ENCODE measurements around the gene PYGM.

The PYGM gene

DNA sequence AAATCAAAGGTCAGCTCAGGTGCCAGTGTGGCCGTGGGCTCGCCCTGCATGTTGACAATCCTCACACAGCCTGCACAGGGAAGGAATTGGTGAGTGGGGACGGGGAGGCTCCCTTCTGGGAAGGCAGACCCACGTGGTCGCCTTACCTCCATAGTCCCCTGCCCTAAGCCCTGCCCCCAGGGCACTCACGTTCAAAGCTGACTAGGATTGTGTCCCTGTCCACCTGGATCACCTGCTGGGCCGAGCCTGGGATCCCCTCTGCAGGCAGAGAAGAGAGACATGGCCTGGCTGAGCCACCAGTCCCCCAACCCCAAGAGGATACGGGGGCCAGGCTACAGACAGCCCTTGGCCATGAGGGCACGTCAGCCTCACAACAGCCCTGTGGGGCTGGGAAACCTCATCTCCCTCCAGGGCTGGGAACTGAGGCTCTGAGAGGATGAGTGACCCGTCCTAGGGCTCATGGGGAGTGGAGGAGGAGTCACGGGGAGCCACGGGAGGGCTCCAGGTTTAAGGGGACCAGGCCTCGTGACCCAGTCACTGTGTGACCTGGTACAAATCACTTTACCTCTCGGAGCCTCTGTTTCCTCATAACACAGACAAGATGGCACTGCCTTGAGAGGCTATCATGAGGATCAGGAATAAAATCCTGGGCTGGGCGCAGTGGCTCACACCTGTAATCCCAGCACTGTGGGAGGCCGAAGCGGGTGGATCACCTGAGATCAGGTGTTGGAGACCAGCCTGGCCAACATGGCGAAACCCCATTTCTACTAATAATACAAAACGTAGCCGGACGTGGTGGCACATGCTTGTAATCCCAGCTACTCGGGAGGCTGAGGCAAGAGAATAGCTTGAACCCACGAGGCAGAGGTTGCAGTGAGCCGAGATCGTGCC, 30.7 kb upstream of the PYGM start:
- DNase-seq, result no peak

DNA sequence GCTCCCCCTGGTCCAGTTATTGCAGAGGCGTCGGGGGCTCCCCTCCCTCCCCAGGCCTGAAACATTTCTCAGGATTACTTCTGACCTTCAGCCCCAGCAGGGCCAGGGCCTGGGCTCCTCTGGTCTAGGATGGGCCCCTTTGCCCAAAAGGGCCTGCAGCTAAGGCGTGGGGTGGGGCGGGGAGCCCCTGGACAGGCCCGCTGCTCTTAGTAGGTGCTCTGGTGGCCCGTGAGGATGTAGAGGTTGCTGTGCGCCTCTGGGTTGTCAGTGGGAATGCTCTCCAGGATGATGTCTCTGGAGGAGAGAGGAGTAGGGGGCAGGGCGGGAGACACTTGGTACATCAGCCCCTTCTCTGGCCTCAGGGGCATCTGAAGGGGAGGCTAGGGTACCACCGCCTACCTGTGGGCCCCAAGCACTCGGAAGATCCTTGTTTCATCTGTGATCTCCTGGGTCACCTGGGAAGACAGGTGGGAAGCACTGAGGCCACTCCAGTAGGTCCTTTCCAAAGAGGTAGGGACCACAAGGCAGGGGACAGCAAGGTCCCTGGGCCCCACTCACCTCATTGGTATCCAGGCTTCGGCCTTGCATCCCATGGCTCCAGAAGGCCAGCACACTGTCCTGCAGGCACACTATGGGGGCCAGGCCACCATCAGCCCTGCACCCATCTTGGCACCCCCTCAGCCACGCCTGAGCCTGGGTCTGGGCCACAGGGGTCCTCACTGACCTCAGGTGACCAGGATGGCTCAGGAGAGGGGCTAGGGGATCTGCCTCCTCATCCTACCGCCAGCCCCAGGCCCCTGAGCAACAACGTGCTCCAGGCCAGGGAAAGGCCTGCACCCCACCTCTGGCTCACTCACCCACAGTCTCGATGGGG, 29.8 kb upstream of the PYGM start:
- DNase-seq, result no peak

DNA sequence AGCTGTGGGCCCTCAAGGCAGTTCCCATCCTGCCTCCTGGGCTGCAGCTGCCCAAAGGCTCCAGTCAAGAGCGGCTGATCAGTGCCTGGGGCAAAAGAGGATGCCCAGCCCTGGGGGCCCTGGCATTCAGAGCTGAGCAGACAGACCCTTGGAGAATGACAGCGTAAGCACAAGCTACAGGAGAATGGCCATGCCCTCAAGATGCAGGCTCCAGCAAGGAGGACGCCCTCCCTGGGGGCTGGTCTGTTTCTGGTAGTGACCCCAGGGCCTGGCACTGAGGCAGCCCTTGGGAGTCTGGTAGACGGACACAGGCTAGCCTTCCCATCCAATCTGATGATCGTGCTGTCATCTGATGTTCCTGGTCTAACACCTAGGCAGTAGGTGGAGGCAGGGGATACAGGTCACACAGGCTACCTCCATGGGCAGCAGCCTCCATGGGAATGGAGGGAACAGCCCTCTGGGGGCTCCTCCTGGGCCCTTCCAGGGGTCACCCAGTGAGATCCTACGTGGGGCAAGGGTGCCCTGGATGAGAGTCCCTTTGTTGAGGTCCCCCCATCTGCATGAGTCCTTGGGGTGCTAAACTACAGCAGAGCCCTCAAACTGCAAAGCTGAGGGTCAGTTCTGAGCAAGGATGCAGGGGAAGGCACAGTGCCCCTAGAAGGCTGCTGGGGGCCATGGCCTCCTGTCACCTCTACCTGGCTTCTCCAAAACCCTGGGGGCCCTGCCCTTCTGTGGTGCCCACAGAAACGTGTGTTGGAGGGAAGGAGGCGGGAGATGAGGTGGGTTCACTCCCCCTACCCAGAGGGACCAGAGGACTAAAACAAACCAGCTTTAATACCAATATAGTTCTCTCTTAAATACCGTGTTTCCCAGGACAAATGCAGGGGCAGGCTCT, 28.8 kb upstream of the PYGM start:
- DNase-seq, result no peak

DNA sequence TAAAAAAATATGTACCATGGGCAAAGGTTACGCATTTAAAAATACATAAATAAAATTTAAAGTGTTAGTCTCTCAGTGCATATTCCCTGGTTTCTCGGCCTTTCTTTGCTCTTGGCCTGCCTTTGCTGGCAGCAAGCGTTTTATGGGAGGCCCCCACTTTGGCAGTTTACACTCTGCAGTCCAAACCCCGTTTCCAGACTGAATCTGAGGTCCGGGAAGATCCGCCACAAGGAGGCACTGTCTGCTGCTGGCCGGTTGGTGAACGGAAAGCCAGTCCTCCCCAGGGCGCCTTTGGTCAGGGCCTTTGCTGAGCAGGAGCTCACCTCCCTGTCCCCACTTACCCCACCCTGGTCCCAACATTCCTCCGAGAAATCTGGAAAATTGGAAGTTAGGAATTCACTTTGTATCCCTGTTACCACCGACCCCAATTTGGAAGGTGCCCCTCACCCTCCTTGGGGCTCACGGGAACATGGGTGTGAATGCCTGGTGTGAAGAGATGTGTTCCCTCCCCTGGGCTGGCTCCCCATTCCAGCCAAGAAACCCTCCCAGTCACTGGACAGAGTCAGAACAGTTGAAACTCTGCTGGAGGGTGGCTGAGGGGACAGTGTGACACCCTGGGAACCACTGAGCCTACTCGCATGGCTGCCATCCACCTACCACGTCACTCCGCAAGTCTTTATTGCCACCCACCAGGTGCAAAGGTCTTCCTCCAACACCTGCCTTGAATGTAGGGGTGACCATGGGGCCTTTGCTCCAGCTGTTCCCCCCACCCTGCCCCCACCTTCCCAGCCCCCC, 27.9 kb upstream of the PYGM start:
- DNase-seq, result peak; percentile 40

DNA sequence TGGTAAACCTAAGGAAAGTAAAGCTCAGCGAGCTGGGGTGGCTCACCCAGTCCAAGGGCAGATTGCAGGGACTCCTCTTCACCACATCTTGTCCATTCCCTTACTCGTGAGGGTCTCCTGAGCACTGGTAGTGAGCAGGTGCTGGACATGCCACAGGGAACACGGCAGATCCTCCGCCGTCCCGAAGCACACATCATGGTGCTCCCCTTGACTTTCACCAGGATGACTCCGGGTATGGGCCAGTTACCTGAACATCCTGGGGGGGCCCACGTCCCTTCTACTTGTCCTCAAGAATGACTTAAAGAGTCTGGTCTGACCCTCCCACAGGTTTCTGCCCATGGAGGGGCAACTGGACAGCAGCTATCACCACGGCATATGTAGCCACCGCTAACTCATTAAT, 26.5 kb upstream of the PYGM start:
- DNase-seq, result no peak

DNA sequence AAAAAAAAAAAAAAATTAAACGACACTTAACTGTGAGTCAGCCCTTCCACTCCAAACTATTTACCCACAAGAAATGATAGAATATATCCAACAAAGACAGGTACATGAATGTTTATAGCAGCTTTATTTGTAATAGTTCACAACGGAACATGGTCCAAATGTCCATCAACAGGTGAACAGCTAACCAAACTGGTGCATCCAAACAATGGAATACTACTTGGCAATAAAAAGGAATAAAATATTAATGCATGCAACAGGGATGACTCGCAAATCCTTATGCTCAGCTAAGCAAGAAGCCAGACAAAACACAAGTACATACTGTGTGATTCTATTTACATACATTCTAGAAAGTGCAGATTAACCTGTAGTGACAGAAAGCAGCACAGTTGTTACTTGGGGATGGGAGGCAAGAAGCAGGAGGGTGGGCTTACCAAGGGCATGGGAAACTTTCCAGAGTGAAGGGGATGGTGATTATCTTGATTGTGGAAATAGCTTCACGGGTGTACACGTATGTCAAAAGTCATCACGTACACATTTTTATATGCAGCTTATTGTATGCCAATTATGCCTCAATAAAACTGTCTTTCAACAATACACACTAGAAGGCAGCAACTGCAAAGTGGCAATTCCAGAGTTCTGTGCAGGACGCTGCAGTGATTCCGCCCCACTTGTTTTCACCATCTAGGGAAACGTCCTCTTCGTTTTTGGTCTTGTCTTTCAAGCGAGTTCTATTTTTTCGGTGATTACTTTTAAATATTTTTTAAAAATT, 25.2 kb upstream of the PYGM start:
- no peak for DNase-seq

DNA sequence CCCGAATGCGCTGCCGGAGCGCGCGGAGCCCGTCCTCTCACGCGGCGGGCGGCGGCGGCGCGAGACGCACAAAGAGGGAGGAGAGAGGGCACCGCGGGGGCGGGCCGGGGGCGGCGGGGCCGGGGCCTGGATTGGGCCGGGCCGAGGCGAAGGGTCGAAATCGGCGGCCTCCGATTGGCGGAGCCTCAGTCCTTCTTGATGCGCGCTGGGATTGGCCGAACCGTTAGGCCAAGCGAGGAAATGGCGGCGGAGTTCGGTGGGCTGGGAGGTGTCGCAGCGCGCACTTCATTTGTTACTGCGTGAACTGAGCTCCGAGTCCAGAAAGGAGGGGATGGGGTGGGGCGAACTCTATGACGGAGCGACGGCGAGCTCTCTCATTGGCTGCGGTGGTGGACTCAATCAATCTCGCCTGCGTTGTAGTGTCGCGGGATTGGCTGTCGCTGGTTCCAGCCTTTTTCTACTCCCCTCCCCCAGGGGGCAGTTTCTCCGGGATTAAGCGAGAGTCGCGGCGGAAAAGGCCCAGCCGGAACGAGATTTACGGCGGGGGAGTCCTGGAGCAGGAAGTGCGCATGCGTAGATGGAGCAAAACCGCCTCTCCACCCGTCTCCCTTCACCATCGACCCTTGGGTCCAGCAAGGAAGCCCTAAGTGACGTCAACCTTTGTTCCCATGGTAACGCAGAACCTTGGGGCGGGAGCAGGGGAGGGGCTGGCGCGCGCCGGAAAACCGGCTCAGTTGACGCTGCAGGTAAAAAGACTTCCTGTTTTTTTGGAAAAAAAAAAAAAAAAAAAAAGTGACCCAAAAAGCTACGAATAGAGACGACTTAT, 18.9 kb upstream of the PYGM start, which contains the start of gene SF1:
Gene SF1, minus strand, starts transcription at position 70 of the 826 bp plus-strand sequence. CDS start 150 bp downstream, outside the sequence.
- peak; percentile 98 for DNase-seq

DNA sequence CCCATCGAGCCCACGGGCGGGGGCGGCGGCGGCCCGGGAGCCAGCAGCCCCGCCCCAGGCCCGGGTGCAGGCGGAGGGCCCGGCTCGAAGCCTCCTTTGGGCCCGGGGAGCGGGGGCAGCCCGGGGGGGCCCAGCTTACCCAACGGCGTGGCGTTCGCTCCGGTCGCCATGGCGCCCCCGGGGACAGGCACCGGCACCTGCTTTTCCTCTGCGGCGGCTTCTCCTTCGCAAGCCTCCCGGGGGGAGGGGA, 18.4 kb upstream of the PYGM start:
- no peak for DNase-seq

DNA sequence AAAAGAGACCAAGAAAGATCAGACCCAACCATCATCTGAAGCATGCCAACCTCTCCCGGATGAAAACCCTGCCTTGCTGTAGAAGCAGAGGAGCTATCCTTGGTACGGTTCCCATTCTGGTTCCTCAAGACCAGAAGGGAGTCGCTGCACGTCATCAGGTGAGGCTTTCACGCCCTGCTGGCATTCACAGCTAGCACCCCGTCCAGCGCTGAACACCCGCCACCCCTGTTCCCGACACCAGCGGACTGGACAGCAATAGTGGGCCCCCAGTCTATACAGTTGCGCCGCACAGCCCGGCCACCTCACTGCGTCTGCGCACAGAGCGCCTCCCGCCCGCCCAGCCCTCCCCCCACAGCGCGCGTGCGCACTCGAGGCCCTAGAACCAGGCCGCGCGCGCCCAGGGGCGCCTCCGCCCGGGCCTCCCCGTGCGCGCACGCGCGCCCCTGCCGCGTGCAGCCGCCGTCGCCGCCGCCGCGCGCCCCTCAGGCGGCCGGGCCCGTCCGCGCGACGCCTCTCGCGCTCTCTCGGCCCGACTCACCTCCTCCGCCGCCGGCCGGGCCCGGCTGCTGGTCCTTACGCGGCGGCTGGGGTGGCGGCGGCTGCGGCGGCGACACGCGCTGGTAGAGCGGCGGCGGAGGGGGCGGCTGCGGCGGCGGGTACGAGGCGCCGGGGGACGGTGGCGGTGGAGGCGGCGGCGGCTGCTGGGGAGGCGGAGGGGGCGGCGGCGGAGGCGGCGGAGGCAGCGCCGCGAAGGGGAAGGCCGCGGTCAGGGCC, 17.9 kb upstream of the PYGM start:
- DNase-seq, result peak; percentile 73

DNA sequence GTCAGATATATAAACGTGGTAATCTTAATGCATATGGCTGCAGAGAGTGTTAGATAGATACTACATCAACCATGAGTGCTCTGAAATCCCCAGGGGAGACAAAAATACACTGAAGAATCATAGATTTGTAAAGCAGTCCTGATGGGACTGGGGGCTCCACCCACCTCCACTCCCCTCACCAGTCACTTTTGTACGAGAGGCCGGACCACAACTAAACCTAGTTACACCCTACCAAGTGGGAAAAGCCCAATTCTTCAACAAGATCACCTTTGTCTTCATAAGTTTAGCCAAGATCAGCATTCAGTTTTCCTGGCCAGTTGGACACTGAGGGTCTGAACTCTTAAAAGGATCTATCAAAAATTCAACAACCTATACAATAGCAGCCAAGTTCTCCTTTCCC, 17.1 kb upstream of the PYGM start:
- no peak for DNase-seq

DNA sequence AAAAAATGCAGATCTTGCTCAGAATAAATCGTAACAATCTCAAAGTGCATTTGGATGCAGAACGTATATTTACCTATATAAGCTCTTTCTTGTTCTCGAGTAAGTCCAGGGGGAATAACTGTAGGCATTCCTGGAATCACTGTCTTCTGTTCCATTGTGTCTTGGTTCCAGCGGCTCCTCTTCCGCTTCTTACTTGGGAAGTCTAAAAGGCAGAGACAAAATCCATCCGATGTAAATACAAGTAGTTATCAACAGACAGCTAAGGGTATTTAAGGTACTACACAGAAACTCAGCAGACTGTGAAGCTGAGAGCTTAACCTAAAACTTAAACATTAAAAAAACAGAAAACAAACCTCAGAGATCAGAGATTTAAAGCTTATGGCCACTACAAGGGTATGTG, 16.7 kb upstream of the PYGM start:
- DNase-seq, result no peak

DNA sequence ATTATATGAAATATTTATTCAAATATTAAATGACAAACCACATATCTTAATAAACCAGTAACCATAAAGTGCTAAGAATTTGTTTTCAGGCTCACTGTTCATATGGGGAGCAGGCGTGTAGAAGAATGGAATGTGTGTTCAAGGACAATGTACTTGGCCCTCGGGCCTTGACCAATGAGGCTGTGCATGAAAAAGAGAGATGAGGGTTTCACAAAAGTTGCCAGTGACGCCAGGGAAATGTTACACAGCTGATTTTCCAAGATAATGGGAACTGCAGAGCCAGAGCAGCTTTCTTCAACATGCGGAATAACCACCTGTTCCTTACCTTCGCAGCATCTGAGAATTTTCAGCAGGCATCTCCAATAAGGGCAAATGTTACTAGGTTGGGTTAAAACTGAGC, 14.4 kb upstream of the PYGM start:
- no peak for DNase-seq

DNA sequence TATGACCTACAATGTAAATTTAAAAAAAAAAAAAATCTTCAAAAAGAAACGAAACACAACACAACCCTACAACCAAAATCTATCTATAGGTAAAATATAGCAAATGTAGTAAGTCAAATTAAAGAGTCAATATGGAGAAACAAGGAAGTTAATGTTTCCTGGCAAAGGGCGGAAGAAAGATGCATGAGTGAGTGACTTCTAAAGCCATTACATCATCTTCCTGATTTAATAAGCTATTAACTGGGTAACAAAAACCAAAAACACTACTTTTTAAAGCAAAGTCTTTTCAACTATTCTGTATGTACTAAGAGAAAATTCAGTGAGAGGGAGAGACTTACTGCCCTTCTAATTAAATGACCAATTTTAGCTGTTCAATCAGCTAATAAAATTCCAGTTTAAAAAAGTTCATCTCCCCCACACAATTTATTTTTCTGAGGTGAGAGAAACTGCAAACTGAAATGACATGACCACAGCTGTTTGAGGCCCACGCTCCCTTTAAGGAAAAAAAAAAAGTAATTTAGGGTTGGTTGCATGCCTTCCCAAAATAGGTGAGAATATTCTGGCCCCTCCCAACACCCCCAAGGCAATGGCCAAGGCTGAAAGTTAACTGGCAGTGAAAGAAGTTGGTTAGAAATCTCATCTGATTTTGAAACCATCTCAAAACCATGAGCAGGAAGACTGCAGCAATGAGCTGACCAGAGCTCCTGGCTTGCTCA, 12.7 kb upstream of the PYGM start:
- no peak for DNase-seq

DNA sequence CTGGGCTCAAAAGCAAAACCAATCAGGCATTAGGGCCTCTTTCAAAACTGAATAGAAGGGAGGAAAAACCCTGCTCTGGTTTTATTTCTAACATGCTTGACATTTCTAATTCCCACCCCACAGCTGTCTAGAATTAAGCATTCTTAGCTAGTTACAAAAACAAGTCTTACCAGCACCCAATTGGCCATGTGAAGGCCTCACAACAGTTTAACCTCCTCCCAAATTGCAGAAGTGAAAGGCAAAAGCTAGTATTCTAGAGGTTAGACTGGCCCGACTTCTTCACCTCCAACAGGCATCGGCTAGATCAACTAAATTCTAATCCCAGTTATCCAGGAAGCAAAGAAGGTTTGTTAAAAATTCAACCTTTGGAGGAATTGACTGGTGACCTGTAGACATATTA, 12.1 kb upstream of the PYGM start:
- DNase-seq, result no peak

DNA sequence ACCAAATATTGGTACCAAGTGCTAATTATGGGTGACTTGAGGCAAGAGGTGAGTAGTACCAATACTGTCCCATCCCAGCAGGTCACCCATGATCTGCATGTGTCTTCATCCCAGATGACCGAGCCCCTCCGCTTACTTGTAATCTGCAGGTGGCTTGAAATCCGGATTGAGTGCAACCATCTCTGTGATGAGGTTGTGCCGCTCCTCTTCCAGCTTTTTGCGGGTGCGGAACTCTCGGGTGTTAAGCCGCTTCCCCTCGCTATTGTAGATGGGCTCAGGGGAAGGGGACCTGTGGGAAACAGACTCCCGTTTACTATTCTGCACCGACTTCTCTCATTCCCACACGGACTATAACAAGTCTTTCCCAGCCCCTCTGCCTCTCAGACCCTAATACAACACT, 10.3 kb upstream of the PYGM start:
- no peak for DNase-seq

DNA sequence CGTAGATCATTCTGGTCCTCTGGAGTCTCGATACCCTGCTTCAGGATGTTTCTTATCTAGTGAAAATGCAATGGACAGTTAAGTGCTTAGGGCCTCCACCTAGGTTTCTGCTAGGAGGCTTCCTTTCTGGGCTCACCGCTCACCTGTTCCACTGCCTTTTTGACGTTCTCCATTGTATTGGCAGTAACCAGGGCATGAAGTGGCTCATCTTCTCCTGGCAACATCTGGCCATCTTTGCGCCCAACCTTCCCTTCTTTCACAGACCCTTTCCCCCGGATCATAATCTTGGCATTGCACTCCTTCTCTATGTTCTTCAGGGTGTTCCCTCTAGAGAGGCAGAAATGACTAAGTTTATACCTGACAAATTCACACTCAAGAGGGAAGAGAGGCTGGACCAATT, 9.5 kb upstream of the PYGM start:
- DNase-seq, result no peak

DNA sequence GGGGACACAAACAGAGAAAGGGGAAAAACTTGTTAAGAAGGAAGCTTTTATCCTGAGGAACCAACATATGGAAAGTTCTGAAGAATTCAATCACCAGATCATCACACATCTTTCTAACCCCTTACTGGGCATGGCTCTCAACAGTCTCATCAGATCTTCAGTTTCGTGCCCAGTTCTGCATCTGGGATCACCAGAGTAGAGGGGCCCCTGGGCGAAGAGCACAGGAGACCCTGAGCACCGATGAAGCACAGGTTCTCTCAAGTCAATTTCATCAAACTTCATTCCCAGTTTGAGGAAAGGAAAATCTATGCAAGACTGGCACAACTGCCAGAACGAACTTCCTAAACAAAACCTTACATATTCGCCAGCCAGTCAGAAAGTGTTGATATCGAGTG, 8.5 kb upstream of the PYGM start:
- no peak for DNase-seq

DNA sequence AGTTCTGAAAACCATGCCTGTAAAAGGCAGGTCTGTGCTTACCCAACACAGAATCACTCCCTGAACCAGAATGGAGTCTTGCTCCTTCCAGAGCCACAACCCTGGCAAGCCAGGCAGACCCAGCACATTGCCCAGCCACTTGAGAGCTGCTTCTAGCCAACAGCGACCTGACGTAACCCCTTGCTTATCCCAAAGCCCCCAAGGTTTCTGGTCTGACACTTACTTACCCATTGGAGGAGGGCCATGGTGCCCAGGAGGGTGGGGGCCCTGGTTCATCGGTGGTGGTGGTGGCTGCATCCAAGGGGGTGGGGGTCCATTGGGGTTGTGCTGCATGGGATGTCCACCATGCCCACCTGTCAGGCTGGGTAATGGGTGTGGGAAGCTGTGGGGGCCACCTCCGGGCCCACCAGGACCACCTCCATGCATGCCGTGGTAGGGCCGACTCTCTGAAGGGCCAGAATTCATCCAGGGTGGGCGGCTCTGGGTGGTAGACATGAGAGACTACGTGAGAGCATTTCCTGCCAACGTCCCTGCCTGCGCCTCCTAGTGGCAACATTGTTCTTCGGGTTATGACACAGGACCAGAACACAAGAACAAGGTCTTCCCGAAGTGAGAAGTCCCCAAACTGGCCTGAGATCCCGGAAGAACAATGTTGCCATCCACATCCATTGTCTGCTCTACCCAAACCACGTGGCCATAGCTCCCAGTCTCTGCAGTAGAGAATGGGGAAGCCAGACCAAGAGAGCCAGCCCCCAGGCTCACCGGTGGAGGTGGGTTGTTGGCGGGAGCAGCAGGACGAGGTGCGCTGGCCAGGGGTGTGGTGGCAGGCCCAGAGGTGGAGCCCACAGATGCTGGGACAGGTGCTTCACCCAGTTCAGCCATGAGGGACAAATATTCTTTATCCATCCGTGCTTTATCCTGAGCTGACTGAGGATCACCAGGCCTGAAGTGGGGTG, 7.8 kb upstream of the PYGM start:
- peak; percentile 60 for DNase-seq
